Measurements from ENCODE around the gene IGSF22. TPM values are rescaled to one million over a fixed set of nuclear protein-coding genes. Genes with fewer than 3 reads are reported as not detected.
A peak's percentile ranks its signal among the peaks of the same experiment; 100 is the strongest.

IGSF22 gene
- total RNA-seq, 1 donor from 2014 or later, result 0.07 TPM

GRCh38 chr11:18700872-18701271, 25.1 kb downstream of the IGSF22 start:
- Mint-ChIP-seq H3K36me3 (no peaks in the 10 kb centered on the region), H3K4me3 (peak overlapping the region; percentile 74), H3K27ac (peak overlapping the region; percentile 46), H3K27me3 (peaks cover 24% of the 10 kb centered on the region), H3K4me1 (ENCODE audit: unreplicated experiment) (peaks cover 15% of the 10 kb centered on the region), H3K9me3 (no peaks in the 10 kb centered on the region)
- TF ChIP-seq, protein P1, sequence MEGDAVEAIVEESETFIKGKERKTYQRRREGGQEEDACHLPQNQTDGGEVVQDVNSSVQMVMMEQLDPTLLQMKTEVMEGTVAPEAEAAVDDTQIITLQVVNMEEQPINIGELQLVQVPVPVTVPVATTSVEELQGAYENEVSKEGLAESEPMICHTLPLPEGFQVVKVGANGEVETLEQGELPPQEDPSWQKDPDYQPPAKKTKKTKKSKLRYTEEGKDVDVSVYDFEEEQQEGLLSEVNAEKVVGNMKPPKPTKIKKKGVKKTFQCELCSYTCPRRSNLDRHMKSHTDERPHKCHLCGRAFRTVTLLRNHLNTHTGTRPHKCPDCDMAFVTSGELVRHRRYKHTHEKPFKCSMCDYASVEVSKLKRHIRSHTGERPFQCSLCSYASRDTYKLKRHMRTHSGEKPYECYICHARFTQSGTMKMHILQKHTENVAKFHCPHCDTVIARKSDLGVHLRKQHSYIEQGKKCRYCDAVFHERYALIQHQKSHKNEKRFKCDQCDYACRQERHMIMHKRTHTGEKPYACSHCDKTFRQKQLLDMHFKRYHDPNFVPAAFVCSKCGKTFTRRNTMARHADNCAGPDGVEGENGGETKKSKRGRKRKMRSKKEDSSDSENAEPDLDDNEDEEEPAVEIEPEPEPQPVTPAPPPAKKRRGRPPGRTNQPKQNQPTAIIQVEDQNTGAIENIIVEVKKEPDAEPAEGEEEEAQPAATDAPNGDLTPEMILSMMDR (conservative IDR thresholded peaks at IDR 0.05), result no peak
- no peak for DNase-seq (ENCODE audit: extremely low spot score, unreplicated experiment)

GRCh38 chr11:18700375-18700774, 25.6 kb downstream of the IGSF22 start:
- Mint-ChIP-seq H3K4me1 (ENCODE audit: unreplicated experiment) (peaks cover 15% of the 10 kb centered on the region), H3K9me3 (no peaks in the 10 kb centered on the region), H3K27ac (peak overlapping the region; percentile 44), H3K27me3 (peaks cover 23% of the 10 kb centered on the region), H3K4me3 (peak overlapping the region; percentile 84), H3K36me3 (no peaks in the 10 kb centered on the region)
- DNase-seq (ENCODE audit: extremely low spot score, unreplicated experiment), result no peak
- TF ChIP-seq, protein P1 (conservative IDR thresholded peaks at IDR 0.05), result no peak

- H3K9me3 Mint-ChIP-seq, result no peaks in the 10 kb centered on the region
- no peak for DNase-seq (ENCODE audit: extremely low spot score, unreplicated experiment)
- no peaks in the 10 kb centered on the region for H3K36me3 Mint-ChIP-seq
- peaks cover 19% of the 10 kb centered on the region for H3K27me3 Mint-ChIP-seq
- peaks cover 15% of the 10 kb centered on the region for H3K4me1 Mint-ChIP-seq (ENCODE audit: unreplicated experiment)
- peak overlapping the region; percentile 84 for H3K4me3 Mint-ChIP-seq
- TF ChIP-seq, protein P1 (conservative IDR thresholded peaks at IDR 0.05), result no peak
- H3K27ac Mint-ChIP-seq, result peak overlapping the region; percentile 67
Observed at GRCh38 chr11:18699848-18700261, 26.1 kb downstream of the IGSF22 start.

GRCh38 chr11:18699269-18699596, 26.8 kb downstream of the IGSF22 start:
- Mint-ChIP-seq H3K27ac (peak overlapping the region; percentile 67), H3K4me1 (ENCODE audit: unreplicated experiment) (peaks cover 9% of the 10 kb centered on the region), H3K36me3 (no peaks in the 10 kb centered on the region), H3K27me3 (peaks cover 15% of the 10 kb centered on the region), H3K9me3 (no peaks in the 10 kb centered on the region), H3K4me3 (peak overlapping the region; percentile 84)
- TF ChIP-seq, protein P1 (conservative IDR thresholded peaks at IDR 0.05), result no peak
- DNase-seq (ENCODE audit: extremely low spot score, unreplicated experiment), result no peak

GRCh38 chr11:18698341-18699268, 27.4 kb downstream of the IGSF22 start, which contains the start of gene TMEM86A:
Gene TMEM86A (plus strand): TSS chr11:18698779. CDS start chr11:18698887, 108 bp downstream.
- Mint-ChIP-seq H3K27ac (peak within 1 kb of the TSS; percentile 67), H3K27me3 (peaks cover 15% of the 10 kb centered on the region), H3K4me1 (ENCODE audit: unreplicated experiment) (peaks cover 9% of the 10 kb centered on the region), H3K9me3 (no peaks in the 10 kb centered on the region), H3K36me3 (no peaks in the 10 kb centered on the region), H3K4me3 (peak within 1 kb of the TSS; percentile 84)
- TF ChIP-seq, protein P1 (conservative IDR thresholded peaks at IDR 0.05), result no peak
- DNase-seq (ENCODE audit: extremely low spot score, unreplicated experiment), result peak; percentile 92

All from type B pancreatic cell (in vitro differentiated cells).